ENCODE results near the gene CNTN4. TPM values are rescaled to one million over a fixed set of nuclear protein-coding genes. Genes with fewer than 3 reads are reported as not detected.

Gene CNTN4
- total RNA-seq, 4 donors from 2014 or later, result 6.6 to 10.7 (median 9.7) TPM

- no peak for DNase-seq (ENCODE audit: extremely low spot score)
- 61% methylated on average over 3 of the region's 3 CpGs for WGBS
- TF ChIP-seq CTCF (IDR thresholded peaks at IDR 0.05) (no peak), POLR2A (IDR thresholded peaks at IDR 0.05; ENCODE audit: low read depth) (no peak), EP300 (IDR thresholded peaks at IDR 0.05) (no peak), POLR2AphosphoS5 (IDR thresholded peaks at IDR 0.05) (no peak)
- no peak overlapping the region for H3K27ac ChIP-seq (replicated peaks in 1 of 4)
- no peak overlapping the region for H3K4me3 ChIP-seq
- no peaks in the 10 kb centered on the region for H3K36me3 ChIP-seq
- intact Hi-C loops (cut with DNase I), result no loop called here
- H3K27me3 ChIP-seq, result no peaks in the 10 kb centered on the region
- no peaks in the 10 kb centered on the region for H3K4me1 ChIP-seq
- no peaks in the 10 kb centered on the region for H3K9me3 ChIP-seq
Measured at GRCh38 chr3:2578560-2578959, 479.9 kb downstream of the CNTN4 start.

DNA sequence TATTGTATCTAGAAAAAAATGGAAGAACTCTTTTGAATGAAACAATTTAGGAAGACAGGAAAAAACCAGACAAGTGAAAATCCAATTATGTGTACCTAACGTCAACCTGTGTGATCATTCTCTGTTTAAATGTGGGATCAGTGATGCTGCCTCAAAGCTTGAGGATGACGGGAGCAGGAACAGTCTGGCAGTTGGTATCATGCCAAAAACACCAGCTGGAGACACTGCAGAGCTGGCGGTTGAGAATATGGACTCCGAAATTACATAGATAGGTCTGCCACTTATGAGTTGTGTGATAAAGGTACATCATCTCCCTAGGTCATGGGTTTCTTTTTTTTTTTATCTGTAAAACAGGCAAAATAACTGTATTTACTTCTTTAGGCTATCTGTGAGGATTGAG lies 480.5 kb downstream of the CNTN4 start:
- no peaks in the 10 kb centered on the region for H3K9me3 ChIP-seq
- WGBS, result 23% methylated on average over 4 of the region's 4 CpGs
- no peak overlapping the region for H3K4me3 ChIP-seq
- no peak overlapping the region for H3K27ac ChIP-seq (replicated peaks in 1 of 4)
- no peaks in the 10 kb centered on the region for H3K36me3 ChIP-seq
- no peaks in the 10 kb centered on the region for H3K27me3 ChIP-seq
- DNase-seq (ENCODE audit: extremely low spot score), result no peak
- H3K4me1 ChIP-seq, result no peaks in the 10 kb centered on the region
- TF ChIP-seq CTCF (IDR thresholded peaks at IDR 0.05) (no peak), POLR2A (IDR thresholded peaks at IDR 0.05; ENCODE audit: low read depth) (no peak), POLR2AphosphoS5 (IDR thresholded peaks at IDR 0.05) (no peak), EP300 (IDR thresholded peaks at IDR 0.05) (no peak)
- intact Hi-C loops (cut with DNase I), result no loop called here

DNA sequence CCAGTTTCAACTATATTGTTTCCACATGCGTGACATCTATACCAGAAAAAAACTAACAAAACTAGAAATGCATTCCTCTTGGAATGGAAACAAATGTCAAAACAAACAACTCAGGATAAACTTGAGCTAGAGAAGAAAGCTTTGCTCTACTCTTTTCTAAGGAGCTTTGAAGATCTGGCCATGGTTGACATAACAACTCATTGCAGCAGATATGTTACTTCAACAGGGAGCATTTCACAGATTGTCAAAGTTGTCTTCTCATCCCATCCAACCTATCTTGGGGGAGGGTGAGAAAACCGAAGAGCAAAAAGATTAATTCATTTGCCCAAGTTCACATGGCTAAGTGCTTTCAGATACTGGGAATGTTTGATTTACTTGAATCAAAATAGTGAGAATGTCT lies 484.4 kb downstream of the CNTN4 start:
- H3K27ac ChIP-seq (replicated peaks in 1 of 4), result no peak overlapping the region
- DNase-seq (ENCODE audit: extremely low spot score), result no peak
- WGBS, result 78% methylated on average over 2 of the region's 2 CpGs
- H3K4me1 ChIP-seq, result no peaks in the 10 kb centered on the region
- H3K27me3 ChIP-seq, result no peaks in the 10 kb centered on the region
- intact Hi-C loops (cut with DNase I), result no loop called here
- TF ChIP-seq EP300 (IDR thresholded peaks at IDR 0.05) (no peak), POLR2A (IDR thresholded peaks at IDR 0.05; ENCODE audit: low read depth) (no peak), CTCF (IDR thresholded peaks at IDR 0.05) (no peak), POLR2AphosphoS5 (IDR thresholded peaks at IDR 0.05) (no peak)
- no peaks in the 10 kb centered on the region for H3K9me3 ChIP-seq
- H3K4me3 ChIP-seq, result no peak overlapping the region
- H3K36me3 ChIP-seq, result no peaks in the 10 kb centered on the region

DNA sequence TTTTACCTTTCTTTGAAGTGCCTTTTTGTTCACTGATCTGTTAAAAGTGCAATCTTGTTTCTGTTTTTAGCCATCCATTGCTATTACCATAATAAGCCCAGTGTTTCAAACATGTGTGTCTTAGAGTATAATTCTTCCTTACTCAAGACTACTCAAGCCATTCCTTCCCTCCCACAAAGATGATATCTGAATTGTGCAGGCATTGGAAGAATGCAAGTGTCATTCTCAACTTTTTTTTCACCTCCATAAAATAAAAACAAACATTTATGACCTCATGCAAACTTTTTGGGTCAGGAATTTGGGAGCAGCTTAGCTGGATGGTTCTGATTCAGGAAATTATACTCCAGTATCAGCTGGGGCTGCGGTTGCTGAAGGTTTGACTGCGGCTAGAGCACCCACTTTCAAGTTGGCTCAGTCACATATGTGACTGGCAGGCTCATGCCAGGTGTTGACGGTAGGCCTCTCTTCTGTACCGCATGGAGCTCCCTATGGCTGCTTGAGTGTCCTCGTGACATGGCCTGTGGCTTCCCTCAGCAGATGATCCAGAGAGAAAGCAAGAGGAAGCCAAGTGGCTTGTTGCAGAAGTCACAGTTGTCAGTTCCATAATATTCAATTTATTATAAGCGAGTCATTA lies 490.8 kb downstream of the CNTN4 start:
- H3K36me3 ChIP-seq, result no peaks in the 10 kb centered on the region
- H3K9me3 ChIP-seq, result no peaks in the 10 kb centered on the region
- H3K27me3 ChIP-seq, result no peaks in the 10 kb centered on the region
- TF ChIP-seq POLR2AphosphoS5 (IDR thresholded peaks at IDR 0.05) (no peak), POLR2A (IDR thresholded peaks at IDR 0.05; ENCODE audit: low read depth) (no peak), CTCF (IDR thresholded peaks at IDR 0.05) (no peak), EP300 (IDR thresholded peaks at IDR 0.05) (no peak)
- intact Hi-C loops (cut with DNase I), result no loop called here
- WGBS, result 95% methylated on average over 6 of the region's 6 CpGs
- no peaks in the 10 kb centered on the region for H3K4me1 ChIP-seq
- DNase-seq (ENCODE audit: extremely low spot score), result no peak
- H3K4me3 ChIP-seq, result no peak overlapping the region
- no peak overlapping the region for H3K27ac ChIP-seq (replicated peaks in 1 of 4)

- Histone ChIP-seq H3K27ac (replicated peaks in 1 of 4) (no peak overlapping the region), H3K4me3 (no peak overlapping the region), H3K36me3 (no peaks in the 10 kb centered on the region), H3K4me1 (no peaks in the 10 kb centered on the region), H3K9me3 (no peaks in the 10 kb centered on the region), H3K27me3 (no peaks in the 10 kb centered on the region)
- intact Hi-C loops (cut with DNase I), result no loop called here
- TF ChIP-seq EP300 (IDR thresholded peaks at IDR 0.05), result no peak
- TF ChIP-seq POLR2AphosphoS5 (IDR thresholded peaks at IDR 0.05), result no peak
- no peak for TF ChIP-seq POLR2A (IDR thresholded peaks at IDR 0.05; ENCODE audit: low read depth)
- TF ChIP-seq CTCF (IDR thresholded peaks at IDR 0.05), result no peak
- no peak for DNase-seq (ENCODE audit: extremely low spot score)
- WGBS, result 89% methylated on average over 4 of the region's 4 CpGs
Measured at GRCh38 chr3:2595486-2595885, 496.8 kb downstream of the CNTN4 start.
